IMR-90 (cell line): ENCODE data around the gene CFAP251. TPM values are rescaled to one million over a fixed set of nuclear protein-coding genes. Genes with fewer than 3 reads are reported as not detected.
A peak's percentile ranks its signal among the peaks of the same experiment; 100 is the strongest.

Source experiments
- ATAC-seq: fragments of 200-7000 bp; cut with Tn5 transposase; 2 replicates; pipeline ENCODE4 v1.9.1; 2020; ENCODE audit warnings: low read depth, mild to moderate bottlenecking, moderate library complexity
- BruUV-seq: library from RNA; stranded (reverse); fragments of 400-500 nt; replicated peaks from 2 replicates; lab custom pipeline; 2021; lab: Mats Ljungman, UMichigan
- CTCF ChIA-PET: fragments of 300-600 bp; formaldehyde crosslinking; extraction: SDS; loops from one replicate; lab custom pipeline; 2021; ENCODE audit warnings: antibody characterized with exemption; lab: Yijun Ruan, JAX
- POLR2A ChIA-PET: fragments of 300-600 bp; sonication (Branson Sonifier 250); formaldehyde crosslinking; loops from one replicate; lab custom pipeline; 2022; ENCODE audit warnings: antibody characterized with exemption; ENCODE audit not compliant: unreplicated experiment; lab: Charles Lee
- DNase-seq: peaks from one replicate; pipeline ENCODE4 v3.0.0; 2013
- H2AFZ ChIP-seq: replicated peaks from 2 replicates; pipeline ENCODE3; 2013; ENCODE audit warnings: low read length, mild to moderate bottlenecking; ENCODE audit not compliant: poor library complexity
- H2AK5ac ChIP-seq: 2 replicates; pipeline ENCODE4 v1.6.1; 2013; ENCODE audit warnings: low read depth, low read length, inconsistent platforms
- H2AK9ac ChIP-seq: replicated peaks from 2 replicates; pipeline ENCODE3; 2013; ENCODE audit warnings: mild to moderate bottlenecking, low read depth, low read length, moderate library complexity; ENCODE audit not compliant: poor library complexity
- H2BK120ac ChIP-seq: 2 replicates; pipeline ENCODE4 v1.6.1; 2013; ENCODE audit warnings: low read depth, low read length, inconsistent platforms
- H2BK15ac ChIP-seq: 3 replicates; pipeline ENCODE4 v1.6.1; 2013; ENCODE audit warnings: low read depth, low read length, inconsistent platforms
- H2BK20ac ChIP-seq: 2 replicates; pipeline ENCODE4 v1.6.1; 2013; ENCODE audit warnings: low read depth, mild to moderate bottlenecking, inconsistent platforms, low read length, moderate library complexity
- H2BK5ac ChIP-seq: 2 replicates; pipeline ENCODE4 v1.6.1; 2013; ENCODE audit warnings: mild to moderate bottlenecking, low read depth, low read length, inconsistent platforms; ENCODE audit not compliant: poor library complexity, severe bottlenecking
- H3K14ac ChIP-seq: replicated peaks from 2 replicates; pipeline ENCODE4 v1.6.1; 2013; ENCODE audit warnings: low read depth, low read length, inconsistent platforms
- H3K18ac ChIP-seq: 2 replicates; pipeline ENCODE4 v1.6.1; 2013; ENCODE audit warnings: low read depth, low read length, control low read depth
- H3K23ac ChIP-seq: 2 replicates; pipeline ENCODE4 v1.6.1; 2013; ENCODE audit warnings: low read depth, low read length, inconsistent platforms
- H3K27ac ChIP-seq: 2 replicates; pipeline ENCODE4 v1.5.1; 2013; ENCODE audit warnings: mild to moderate bottlenecking, control low read depth, low read length; ENCODE audit not compliant: insufficient read depth
- H3K27me3 ChIP-seq: 2 replicates; pipeline ENCODE4 v1.6.1; 2013; ENCODE audit warnings: low read length; ENCODE audit not compliant: control insufficient read depth, insufficient read depth
- H3K36me3 ChIP-seq: 2 replicates; pipeline ENCODE4 v1.6.1; 2013; ENCODE audit warnings: low read length, mixed read lengths; ENCODE audit not compliant: control insufficient read depth, insufficient read depth
- H3K4ac ChIP-seq: 2 replicates; pipeline ENCODE4 v1.6.1; 2013; ENCODE audit warnings: low read depth, low read length, inconsistent platforms
- H3K4me1 ChIP-seq: 2 replicates; pipeline ENCODE4 v1.6.1; 2013; ENCODE audit warnings: low read length, mixed read lengths; ENCODE audit not compliant: control insufficient read depth, insufficient read depth
- H3K4me2 ChIP-seq: 2 replicates; pipeline ENCODE4 v1.6.1; 2013; ENCODE audit warnings: low read depth, mild to moderate bottlenecking, control low read depth, low read length, moderate library complexity
- H3K4me3 ChIP-seq: 2 replicates; pipeline ENCODE4 v1.5.1; 2013; ENCODE audit warnings: low read depth, mild to moderate bottlenecking, control low read depth, low read length, moderate library complexity; ENCODE audit not compliant: insufficient read depth
- H3K56ac ChIP-seq: 2 replicates; pipeline ENCODE4 v1.6.1; 2013; ENCODE audit warnings: low read length, inconsistent platforms; ENCODE audit not compliant: insufficient read depth; ENCODE audit errors: extremely low read depth
- H3K79me1 ChIP-seq, 2 experiments: 2 replicates each; pipeline ENCODE4 v1.6.1; 2013; ENCODE audit warnings: low read length in 2 of 2, inconsistent platforms in 1 of 2, low read depth in 1 of 2
- H3K9ac ChIP-seq: 2 replicates; pipeline ENCODE4 v1.6.1; 2013; ENCODE audit warnings: low read depth, low read length, control low read depth
- H3K9me1 ChIP-seq: 2 replicates; pipeline ENCODE4 v1.6.1; 2013; ENCODE audit warnings: low read length, inconsistent platforms; ENCODE audit not compliant: insufficient read depth
- H3K9me3 ChIP-seq: 2 replicates; pipeline ENCODE4 v1.6.1; 2013; ENCODE audit warnings: low read length; ENCODE audit not compliant: control insufficient read depth, insufficient read depth
- H4K20me1 ChIP-seq: 2 replicates; pipeline ENCODE4 v1.6.1; 2013; ENCODE audit warnings: low read length, inconsistent platforms; ENCODE audit not compliant: insufficient read depth
- H4K5ac ChIP-seq: 2 replicates; pipeline ENCODE4 v1.6.1; 2013; ENCODE audit warnings: mild to moderate bottlenecking, low read depth, low read length, control low read depth
- H4K8ac ChIP-seq, 2 experiments: 2 replicates each; pipeline ENCODE4 v1.6.1; 2013; ENCODE audit warnings: low read depth in 2 of 2, low read length in 2 of 2, control low read depth in 1 of 2, inconsistent platforms in 1 of 2
- H4K91ac ChIP-seq: 2 replicates; pipeline ENCODE4 v1.6.1; 2013; ENCODE audit warnings: low read depth, low read length, inconsistent platforms; ENCODE audit not compliant: insufficient read depth
- CEBPB ChIP-seq: IDR thresholded peaks from 2 replicates; pipeline ENCODE4 v1.6.1; 2012; ENCODE audit warnings: low read depth, low read length, improper control_type of control experiment
- NFE2L2 ChIP-seq: fragments of 150-350 bp; IDR thresholded peaks from 2 replicates; pipeline ENCODE4 v1.6.1; 2016; ENCODE audit warnings: low read depth, mild to moderate bottlenecking, low read length
- WGBS, 2 experiments: methylation state at CpG; one replicate each; pipeline versions ENCODE4 v1.1.5 to v1.1.7; 2013; ENCODE audit warnings: missing lambda C conversion rate in 2 of 2; ENCODE audit not compliant: insufficient read length in 1 of 2; ENCODE audit errors: extremely low coverage in 2 of 2; 5-methylcytosine and 5-hydroxymethylcytosine counted together
- dilution Hi-C: fragments of 300-500 bp; cut with HindIII; formaldehyde crosslinking; loops from one replicate; pipeline ENCODE4 v1.14.3; 2018; ENCODE audit warnings: low sequenced_read_pairs; ENCODE audit not compliant: unreplicated experiment
- in situ Hi-C: fragments of 300-500 bp; cut with MboI; formaldehyde crosslinking; loops from 3 replicates; pipeline ENCODE4 v1.14.3; 2019; ENCODE audit warnings: low sequenced_read_pairs, inconsistent platforms, mixed read lengths
- intact Hi-C: fragments of 100-400 bp; cut with micrococcal nuclease; formaldehyde crosslinking; loops from 2 replicates; pipeline ENCODE4 v1.10.0; 2022
- polyA plus RNA-seq, 3 experiments: library from polyadenylated mRNA; depleted of rRNA; stranded (reverse); fragments of >200 nt; gene quantifications; 2 replicates each; pipeline ENCODE4 v1.2.3, GENCODE V29; 2012; ENCODE audit warnings: low replicate concordance in 1 of 3
- total RNA-seq: library from RNA; depleted of rRNA; stranded (reverse); fragments of >200 nt; gene quantifications from 2 replicates; pipeline ENCODE4 v1.2.3, GENCODE V29; 2012

CFAP251 gene
- total and polyA plus RNA-seq, 2 of the 4 experiments (the other 2 are of a cell fraction): 7.8 to 9.1 TPM

- Histone ChIP-seq H2BK20ac (no peak overlapping the region), H2BK15ac (no peak overlapping the region), H2BK120ac (no peak overlapping the region), H3K9me1 (peaks cover 15% of the 10 kb centered on the region), H2AK5ac (no peak overlapping the region), H3K4me1 (peaks cover 10% of the 10 kb centered on the region), H4K20me1 (no peaks in the 10 kb centered on the region), H3K9ac (no peak overlapping the region), H2AFZ (no peak overlapping the region), H3K36me3 (peaks cover 2% of the 10 kb centered on the region; the same call in 1 of the 2 replicates), H2AK9ac (no peak overlapping the region), H3K4ac (no peak overlapping the region), H3K4me3 (no peak overlapping the region), H3K18ac (no peak overlapping the region), H3K9me3 (no peaks in the 10 kb centered on the region), H3K4me2 (no peak overlapping the region), H3K14ac (no peak overlapping the region), H3K56ac (no peak overlapping the region), H3K27me3 (no peaks in the 10 kb centered on the region), H4K5ac (no peak overlapping the region), H2BK5ac (no peak overlapping the region), H3K79me1 (0 out of 4 replicates have a peak, but pooled peaks cover 0 to 7% of the 10 kb centered on the region in 2 experiments), H3K23ac (no peak overlapping the region), H3K27ac (no peak overlapping the region), H4K8ac (no peak overlapping the region), H4K91ac (no peak overlapping the region)
- in situ Hi-C loops: no loop called here
- intact Hi-C loops: no loop called here
- CTCF ChIA-PET: no interaction called here
- DNase-seq (no peak), ATAC-seq (no peak)
- dilution Hi-C loops: no loop called here
- WGBS, 2 experiments: no CpG with 5 or more reads among the region's 4 CpGs
- TF ChIP-seq CEBPB: peak; percentile 64
- no peak for TF ChIP-seq NFE2L2
- POLR2A ChIA-PET: no interaction called here
- BruUV-seq: no TSS peak
Observed at GRCh38 chr12:121930862-121931261, 12.5 kb downstream of the CFAP251 start.
